Subcutaneous adipose tissue (tissue), 4 donors: Measurements from ENCODE around the gene BAHCC1. TPM values are rescaled to one million over a fixed set of nuclear protein-coding genes. Genes with fewer than 3 reads are reported as not detected.

Experiments
- CTCF ChIP-seq: fragments of 450-650 bp; IDR thresholded peaks from one replicate; pipeline ENCODE4 v1.5.1; 2016; ENCODE audit warnings: low read depth, mild to moderate bottlenecking, control low read depth, antibody characterized with exemption, moderate library complexity
- total RNA-seq, 4 donors: library from RNA; depleted of rRNA; stranded (reverse); fragments of >200 nt; gene quantifications; one replicate each; pipeline ENCODE4 v1.1.0, GENCODE V29; 2016

BAHCC1 gene
- total RNA-seq, 4 donors from 2014 or later: 2.6 to 24.1 (median 5.7) TPM

GRCh38 chr17:81502471-81503017 is 107.3 kb downstream of the BAHCC1 start:
- TF ChIP-seq CTCF: no peak

- TF ChIP-seq CTCF: no peak
These were observed 108.4 kb downstream of the BAHCC1 start for GRCh38 chr17:81503619-81504018.

- no peak for TF ChIP-seq CTCF
These were observed 113.5 kb downstream of the BAHCC1 start for GRCh38 chr17:81508639-81509206.

- TF ChIP-seq CTCF: no peak
These were observed 114.1 kb downstream of the BAHCC1 start for GRCh38 chr17:81509207-81509971.

- no peak for TF ChIP-seq CTCF
These were observed 114.9 kb downstream of the BAHCC1 start for GRCh38 chr17:81509972-81510784.

- no peak for TF ChIP-seq CTCF
These were observed 115.7 kb downstream of the BAHCC1 start for GRCh38 chr17:81510785-81511553.
